A549 treated with ZK216348 at 1 μM for 4 hours (cell line): ENCODE results near the gene TMEM87B. TPM values are rescaled to one million over a fixed set of nuclear protein-coding genes. Genes with fewer than 3 reads are reported as not detected.

Experiments used
- total RNA-seq: library from RNA; stranded (reverse); fragments of 200-300 nt; extraction: Qiagen RNA extraction; gene quantifications from 5 replicates; pipeline ENCODE4 v1.2.3, GENCODE V29; 2022; ENCODE audit warnings: low read depth

The TMEM87B gene, protein sequence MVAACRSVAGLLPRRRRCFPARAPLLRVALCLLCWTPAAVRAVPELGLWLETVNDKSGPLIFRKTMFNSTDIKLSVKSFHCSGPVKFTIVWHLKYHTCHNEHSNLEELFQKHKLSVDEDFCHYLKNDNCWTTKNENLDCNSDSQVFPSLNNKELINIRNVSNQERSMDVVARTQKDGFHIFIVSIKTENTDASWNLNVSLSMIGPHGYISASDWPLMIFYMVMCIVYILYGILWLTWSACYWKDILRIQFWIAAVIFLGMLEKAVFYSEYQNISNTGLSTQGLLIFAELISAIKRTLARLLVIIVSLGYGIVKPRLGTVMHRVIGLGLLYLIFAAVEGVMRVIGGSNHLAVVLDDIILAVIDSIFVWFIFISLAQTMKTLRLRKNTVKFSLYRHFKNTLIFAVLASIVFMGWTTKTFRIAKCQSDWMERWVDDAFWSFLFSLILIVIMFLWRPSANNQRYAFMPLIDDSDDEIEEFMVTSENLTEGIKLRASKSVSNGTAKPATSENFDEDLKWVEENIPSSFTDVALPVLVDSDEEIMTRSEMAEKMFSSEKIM
- total RNA-seq: 8.6 to 20.3 TPM (median 16.8 TPM) in 5 replicates

DNA sequence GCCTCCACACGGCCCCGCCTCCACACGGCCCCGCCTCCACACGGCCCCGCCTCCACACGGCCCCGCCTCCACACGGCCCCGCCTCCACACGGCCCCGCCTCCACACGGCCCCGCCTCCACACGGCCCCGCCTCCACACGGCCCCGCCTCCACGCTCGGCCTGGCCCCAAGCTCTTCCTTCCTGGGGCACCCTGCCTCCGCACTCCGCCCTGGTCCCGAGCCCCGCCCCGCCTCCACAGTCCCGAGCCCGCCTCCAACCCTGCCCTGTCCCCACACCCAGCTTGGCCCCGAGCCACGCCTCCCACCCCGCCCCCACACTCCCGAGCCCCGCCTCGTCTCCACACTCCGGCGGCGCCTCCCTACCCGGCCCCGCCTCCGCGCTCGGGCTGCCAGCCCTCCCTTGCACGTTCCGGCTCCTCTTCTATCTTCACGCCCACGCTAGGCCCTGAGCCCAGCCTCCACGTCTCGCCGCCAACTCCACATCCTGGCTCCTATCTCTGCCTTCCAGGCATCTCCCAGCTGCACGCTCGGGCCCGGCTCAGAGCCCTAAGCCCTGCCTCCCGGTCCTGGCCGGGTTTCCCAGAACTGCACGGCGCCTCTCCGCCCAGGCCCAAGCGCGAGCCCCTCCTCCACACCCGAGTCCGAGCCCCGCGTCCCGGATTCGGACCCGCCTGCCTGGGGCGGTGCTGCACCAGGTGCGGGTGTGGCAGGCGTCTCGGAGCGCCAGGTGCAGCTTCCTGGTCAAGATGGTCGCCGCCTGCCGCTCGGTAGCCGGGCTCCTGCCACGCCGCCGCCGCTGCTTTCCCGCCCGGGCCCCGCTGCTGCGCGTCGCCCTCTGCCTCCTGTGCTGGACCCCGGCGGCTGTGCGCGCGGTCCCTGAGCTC, at the start of gene TMEM87B:
TSS of gene TMEM87B (plus strand) at position 423 of the 883 bp plus-strand sequence. CDS start at position 746, 323 bp downstream.

DNA sequence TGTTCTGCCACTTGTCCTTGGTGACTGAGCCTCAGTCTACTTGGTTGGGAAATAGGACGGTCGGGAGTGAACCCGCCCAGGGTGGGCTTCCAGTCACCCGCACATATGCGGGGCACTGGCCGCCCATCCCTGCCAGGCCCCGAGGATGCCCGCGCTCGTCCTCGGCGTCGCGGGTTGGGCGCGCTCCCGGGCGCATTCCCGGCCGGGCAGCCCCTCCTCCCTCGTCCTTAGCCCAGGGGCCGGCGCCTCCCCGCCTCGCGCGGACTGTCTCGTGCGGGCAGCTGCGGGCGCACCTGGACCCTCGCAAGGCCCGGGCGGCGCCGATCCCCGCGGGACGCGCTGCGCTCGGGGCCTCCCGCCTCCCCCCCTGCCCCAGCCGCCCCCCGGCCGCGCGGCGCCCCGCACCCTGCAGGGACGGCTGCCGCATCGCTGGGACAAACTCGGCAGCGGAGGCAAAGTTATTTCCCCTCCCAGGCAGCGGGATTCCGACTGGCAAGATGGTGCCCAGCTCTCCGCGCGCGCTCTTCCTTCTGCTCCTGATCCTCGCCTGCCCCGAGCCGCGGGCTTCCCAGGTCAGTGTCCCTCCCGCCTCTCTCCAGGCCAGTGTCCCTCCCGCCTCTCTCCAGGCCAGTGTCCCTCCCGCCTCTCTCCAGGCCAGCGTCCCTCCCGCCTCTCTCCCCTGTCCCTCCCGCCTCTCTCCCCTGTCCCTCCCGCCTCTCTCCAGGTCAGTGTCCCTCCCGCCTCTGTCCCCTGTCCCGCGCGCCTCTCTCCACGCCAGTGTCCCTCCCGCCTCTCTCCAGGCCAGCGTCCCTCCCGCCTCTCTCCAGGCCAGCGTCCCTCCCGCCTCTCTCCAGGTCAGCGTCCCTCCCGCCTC, 83.3 kb downstream of the TMEM87B start, which contains the start of gene FBLN7:
TSS of gene FBLN7 (plus strand) at position 227 of the 874 bp plus-strand sequence. CDS start at position 498, 271 bp downstream.

Other genes with a start within 250 kb of the TMEM87B start
- gene ANAPC1, start 171.1 kb upstream of the TMEM87B start, total RNA-seq: 23.1 to 32.0 TPM (median 28.0 TPM) in 5 replicates
- 1.5 to 1.9 TPM (median 1.7 TPM) in 5 replicates for gene MERTK, start 156.7 kb upstream of the TMEM87B start, total RNA-seq
- 0.28 to 0.91 TPM (median 0.60 TPM) in 5 replicates for gene FBLN7, start 83.1 kb downstream of the TMEM87B start, total RNA-seq
- gene ZC3H8, start 199.8 kb downstream of the TMEM87B start, total RNA-seq: 13.9 to 24.6 TPM (median 15.2 TPM) in 5 replicates
- gene ZC3H6, start 220.3 kb downstream of the TMEM87B start, total RNA-seq: 0.26 to 0.85 TPM (median 0.33 TPM) in 5 replicates